ENCODE results near the gene RND3.

DNA sequence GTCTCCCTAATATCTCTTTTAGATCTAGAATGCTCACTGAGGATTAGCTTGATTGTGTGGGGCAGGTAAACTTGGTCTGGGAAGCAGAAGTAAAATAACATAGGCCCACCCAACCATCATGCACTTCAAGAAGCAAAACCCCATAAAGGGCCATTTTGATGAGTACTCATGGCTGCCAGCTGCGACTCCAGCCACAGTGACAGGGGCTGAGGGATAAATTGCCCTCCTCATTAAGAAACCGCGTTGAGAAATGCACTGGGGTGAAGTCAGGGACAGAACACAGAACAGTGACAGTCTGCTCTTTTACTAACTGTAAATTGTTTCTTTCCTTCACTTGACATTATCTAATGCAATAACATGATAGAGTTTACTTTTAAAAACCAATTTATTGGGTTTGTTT is 60.2 kb downstream of the RND3 start:
- TF ChIP-seq, protein P1, sequence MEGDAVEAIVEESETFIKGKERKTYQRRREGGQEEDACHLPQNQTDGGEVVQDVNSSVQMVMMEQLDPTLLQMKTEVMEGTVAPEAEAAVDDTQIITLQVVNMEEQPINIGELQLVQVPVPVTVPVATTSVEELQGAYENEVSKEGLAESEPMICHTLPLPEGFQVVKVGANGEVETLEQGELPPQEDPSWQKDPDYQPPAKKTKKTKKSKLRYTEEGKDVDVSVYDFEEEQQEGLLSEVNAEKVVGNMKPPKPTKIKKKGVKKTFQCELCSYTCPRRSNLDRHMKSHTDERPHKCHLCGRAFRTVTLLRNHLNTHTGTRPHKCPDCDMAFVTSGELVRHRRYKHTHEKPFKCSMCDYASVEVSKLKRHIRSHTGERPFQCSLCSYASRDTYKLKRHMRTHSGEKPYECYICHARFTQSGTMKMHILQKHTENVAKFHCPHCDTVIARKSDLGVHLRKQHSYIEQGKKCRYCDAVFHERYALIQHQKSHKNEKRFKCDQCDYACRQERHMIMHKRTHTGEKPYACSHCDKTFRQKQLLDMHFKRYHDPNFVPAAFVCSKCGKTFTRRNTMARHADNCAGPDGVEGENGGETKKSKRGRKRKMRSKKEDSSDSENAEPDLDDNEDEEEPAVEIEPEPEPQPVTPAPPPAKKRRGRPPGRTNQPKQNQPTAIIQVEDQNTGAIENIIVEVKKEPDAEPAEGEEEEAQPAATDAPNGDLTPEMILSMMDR (conservative IDR thresholded peaks at IDR 0.05) = no peak
- no peak for TF ChIP-seq ZFX (IDR thresholded peaks at IDR 0.05)
